ENCODE data around the gene TAOK1. TPM values are rescaled to one million over a fixed set of nuclear protein-coding genes. Genes with fewer than 3 reads are reported as not detected.

TAOK1 gene
- total RNA-seq, 1 donor from 2014 or later: 49.1 TPM

DNA sequence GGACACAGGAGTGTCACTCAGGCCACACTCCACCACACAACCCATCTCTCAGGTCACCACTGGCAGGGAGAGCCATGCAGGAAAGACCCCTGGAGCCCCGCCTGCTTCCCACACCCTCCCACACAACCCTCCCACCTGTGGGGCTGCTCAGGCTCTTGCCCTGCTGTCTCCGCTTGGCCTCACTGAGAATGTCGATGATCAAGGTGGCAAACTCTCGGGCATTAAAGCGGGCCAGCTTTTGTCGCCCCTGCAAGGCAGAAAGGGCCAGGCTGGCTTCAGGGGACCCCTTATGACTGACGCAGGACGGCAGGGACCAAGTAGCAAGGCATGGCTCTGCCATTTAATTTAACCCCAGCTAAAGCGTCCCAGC is 186.8 kb downstream of the TAOK1 start:
- Histone ChIP-seq H3K36me3 (ENCODE audit: control insufficient read depth, insufficient read depth, low read length) (peaks cover 9% of the 10 kb centered on the region), H3K4me3 (ENCODE audit: low read depth, low read length) (no peak overlapping the region), H3K27me3 (ENCODE audit: control insufficient read depth, insufficient read depth, low read length) (no peaks in the 10 kb centered on the region)
- DNase-seq (ENCODE audit: low read depth): no peak
- no peak for TF ChIP-seq CTCF (IDR thresholded peaks at IDR 0.05; ENCODE audit: insufficient read depth, low read length, poor library complexity, severe bottlenecking)

GRCh38 chr17:29577385-29578211 is 187.4 kb downstream of the TAOK1 start:
- H3K27me3 ChIP-seq (ENCODE audit: control insufficient read depth, insufficient read depth, low read length): no peaks in the 10 kb centered on the region
- H3K36me3 ChIP-seq (ENCODE audit: control insufficient read depth, insufficient read depth, low read length): peaks cover 9% of the 10 kb centered on the region
- no peak overlapping the region for H3K4me3 ChIP-seq (ENCODE audit: low read depth, low read length)
- TF ChIP-seq CTCF (IDR thresholded peaks at IDR 0.05; ENCODE audit: insufficient read depth, low read length, poor library complexity, severe bottlenecking): no peak
- DNase-seq (ENCODE audit: low read depth): no peak

DNA sequence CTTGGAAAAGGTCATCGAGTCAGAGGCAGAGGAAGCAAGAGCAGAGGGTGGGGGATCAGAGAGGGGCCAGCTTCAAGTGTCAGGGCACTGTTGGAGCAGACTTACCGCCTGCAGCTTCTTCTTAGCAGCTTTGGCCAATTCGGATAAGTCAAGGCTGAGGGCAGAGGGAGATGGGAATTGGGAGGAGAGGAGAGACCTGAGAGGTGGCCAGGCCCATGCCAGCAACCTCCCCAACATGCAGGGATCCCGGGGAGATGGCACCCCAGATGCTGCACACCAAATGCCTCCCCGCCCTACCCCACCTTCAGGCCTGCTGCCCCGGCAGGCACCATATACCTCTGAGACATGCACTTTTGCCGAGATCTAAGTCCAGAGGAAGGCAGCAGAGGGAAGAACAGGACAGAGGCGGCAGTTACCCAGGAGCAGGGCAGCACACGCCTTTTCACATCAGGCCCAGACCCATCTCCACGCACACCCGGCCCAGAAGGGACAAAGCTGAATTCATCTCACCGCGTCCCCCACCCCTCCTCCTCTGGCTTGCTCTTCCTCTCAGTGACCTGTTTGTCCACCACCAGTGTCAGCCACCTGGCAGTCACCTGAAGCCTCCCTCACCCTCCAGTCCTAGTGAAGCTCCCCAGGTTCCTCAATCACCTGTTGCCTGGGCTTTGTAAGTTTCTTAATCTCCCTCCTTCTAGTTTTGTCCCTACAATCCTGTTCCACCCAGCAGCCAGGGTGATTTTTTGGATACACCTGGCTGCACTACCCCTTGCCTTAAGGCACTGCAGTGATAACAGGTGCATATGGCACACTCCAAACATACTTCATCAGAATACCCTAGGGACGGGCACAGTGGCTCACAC is 188.7 kb downstream of the TAOK1 start:
- Histone ChIP-seq H3K27me3 (ENCODE audit: control insufficient read depth, insufficient read depth, low read length) (no peaks in the 10 kb centered on the region), H3K36me3 (ENCODE audit: control insufficient read depth, insufficient read depth, low read length) (peaks cover 6% of the 10 kb centered on the region), H3K4me3 (ENCODE audit: low read depth, low read length) (no peak overlapping the region)
- DNase-seq (ENCODE audit: low read depth): no peak
- no peak for TF ChIP-seq CTCF (IDR thresholded peaks at IDR 0.05; ENCODE audit: insufficient read depth, low read length, poor library complexity, severe bottlenecking)

- Histone ChIP-seq H3K27me3 (ENCODE audit: control insufficient read depth, insufficient read depth, low read length) (no peaks in the 10 kb centered on the region), H3K4me3 (ENCODE audit: low read depth, low read length) (no peak overlapping the region), H3K36me3 (ENCODE audit: control insufficient read depth, insufficient read depth, low read length) (peaks cover 2% of the 10 kb centered on the region)
- TF ChIP-seq CTCF (IDR thresholded peaks at IDR 0.05; ENCODE audit: insufficient read depth, low read length, poor library complexity, severe bottlenecking): peak; percentile 89
- no peak for DNase-seq (ENCODE audit: low read depth)
These were observed 190.0 kb downstream of the TAOK1 start for GRCh38 chr17:29579866-29580771.

- no peak overlapping the region for H3K4me3 ChIP-seq (ENCODE audit: low read depth, low read length)
- H3K36me3 ChIP-seq (ENCODE audit: control insufficient read depth, insufficient read depth, low read length): peaks cover 2% of the 10 kb centered on the region
- no peaks in the 10 kb centered on the region for H3K27me3 ChIP-seq (ENCODE audit: control insufficient read depth, insufficient read depth, low read length)
- no peak for DNase-seq (ENCODE audit: low read depth)
- no peak for TF ChIP-seq CTCF (IDR thresholded peaks at IDR 0.05; ENCODE audit: insufficient read depth, low read length, poor library complexity, severe bottlenecking)
These were observed 191.6 kb downstream of the TAOK1 start for GRCh38 chr17:29581583-29582253.

All from kidney epithelial cell (primary cell).